Stimulated activated CD4-positive, alpha-beta T cell treated with anti-CD3 and anti-CD28 coated beads, Interleukin-1b, Interleukin-23, amount 100 ng/mL, for 1 hour (primary cell): ENCODE data around the gene FRMD4A.

Source experiments
- DNase-seq, 2 donors: peaks; one replicate each; pipeline ENCODE4 v3.0.0-alpha.2; 2020; ENCODE audit warnings: low read depth in 2 of 2

The FRMD4A gene

DNA sequence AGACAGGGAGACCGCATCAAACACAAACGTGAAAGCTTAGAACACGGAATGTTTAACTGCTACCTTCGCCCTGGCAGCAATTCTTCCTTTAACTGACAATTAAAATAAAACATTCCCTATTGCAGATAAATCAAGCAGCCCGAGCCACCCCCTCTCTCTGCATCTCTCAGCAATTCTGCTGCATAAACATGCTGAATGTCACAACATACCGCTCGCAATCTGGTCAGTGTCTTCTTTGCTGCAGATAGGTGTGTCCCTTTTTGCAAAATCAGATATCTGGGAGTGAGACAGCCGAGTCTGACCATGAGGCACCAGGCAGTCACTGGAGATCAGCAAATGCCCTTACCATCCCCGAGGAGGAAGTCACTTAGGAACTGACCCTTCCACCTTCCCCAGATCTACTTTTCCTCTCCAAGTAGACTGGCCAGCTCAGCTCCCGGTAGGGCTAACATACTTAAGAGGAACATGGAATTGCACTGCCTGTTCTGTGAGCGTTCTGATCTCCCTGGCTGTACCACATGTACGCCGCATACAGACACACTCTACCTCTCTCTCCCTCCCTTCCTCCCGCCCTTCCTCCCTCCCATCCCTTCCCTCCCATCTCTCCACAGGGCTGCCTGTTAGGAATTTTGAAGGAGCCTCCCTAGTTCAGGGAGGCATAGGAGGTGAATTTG lies at the start of gene FRMD4A:
Gene FRMD4A (minus strand): TSS at position 537 of the 674 bp plus-strand sequence.
- no peak for DNase-seq

DNA sequence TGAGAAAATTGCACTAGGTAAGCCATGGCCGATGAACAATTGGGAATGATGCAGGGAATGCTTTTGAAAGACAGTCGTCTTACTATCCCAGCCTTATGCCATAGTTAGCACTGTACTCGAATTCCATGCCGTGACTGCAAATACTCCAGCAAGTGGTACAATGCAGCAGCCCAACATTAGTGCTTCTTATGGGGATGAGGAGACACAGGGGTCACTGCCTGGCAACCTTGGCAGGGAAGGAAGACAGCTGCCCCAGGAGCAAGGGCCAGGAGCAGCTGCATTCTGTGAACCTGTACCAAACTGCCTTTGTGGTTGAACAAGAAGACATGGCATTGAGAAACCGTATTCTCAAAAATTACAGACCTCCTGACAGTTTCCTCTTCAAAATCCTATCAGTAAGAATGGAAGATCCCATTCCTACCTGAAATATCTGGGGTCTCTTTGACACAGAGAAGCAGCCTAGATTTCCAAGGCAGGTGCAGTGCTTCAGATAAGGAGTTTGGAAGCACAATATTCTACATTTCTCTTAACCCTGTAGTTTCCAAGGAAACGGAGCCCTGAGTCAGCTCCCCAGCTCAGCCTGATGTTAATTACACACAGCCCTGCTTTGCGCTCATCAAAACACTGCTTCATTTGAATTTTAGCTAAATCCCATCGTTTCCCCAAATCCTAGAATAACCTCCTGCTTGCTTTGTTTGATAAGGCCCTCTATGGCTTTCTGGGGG lies 49.0 kb upstream of the FRMD4A start:
- no peak for DNase-seq

DNA sequence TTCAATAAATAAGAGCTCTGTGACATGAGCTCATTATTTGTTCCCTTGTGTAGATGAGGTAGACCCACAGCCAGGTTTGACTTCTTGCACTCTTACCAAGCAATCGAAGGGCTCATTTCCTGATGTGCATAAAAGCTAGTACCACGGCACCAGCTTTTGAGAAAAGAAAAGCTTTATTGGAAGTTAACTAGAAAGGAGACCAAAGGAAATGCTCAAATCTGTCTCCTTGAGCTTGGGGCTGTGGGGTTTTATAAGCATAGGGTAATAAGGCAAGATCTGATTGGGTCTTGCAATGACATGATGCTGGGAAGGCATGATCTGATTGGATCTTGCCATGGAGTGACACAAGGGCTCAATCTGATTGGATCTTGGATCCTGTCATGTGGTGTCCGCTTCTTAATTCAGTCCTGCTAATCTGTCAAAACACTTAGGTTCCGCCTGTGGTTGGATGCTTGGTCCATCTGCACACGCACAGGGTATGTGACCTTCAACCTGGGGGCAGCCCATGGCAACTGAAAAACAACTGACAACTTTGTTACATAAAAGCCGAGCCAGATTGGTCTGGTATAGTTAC lies 47.8 kb upstream of the FRMD4A start:
- DNase-seq = no peak

DNA sequence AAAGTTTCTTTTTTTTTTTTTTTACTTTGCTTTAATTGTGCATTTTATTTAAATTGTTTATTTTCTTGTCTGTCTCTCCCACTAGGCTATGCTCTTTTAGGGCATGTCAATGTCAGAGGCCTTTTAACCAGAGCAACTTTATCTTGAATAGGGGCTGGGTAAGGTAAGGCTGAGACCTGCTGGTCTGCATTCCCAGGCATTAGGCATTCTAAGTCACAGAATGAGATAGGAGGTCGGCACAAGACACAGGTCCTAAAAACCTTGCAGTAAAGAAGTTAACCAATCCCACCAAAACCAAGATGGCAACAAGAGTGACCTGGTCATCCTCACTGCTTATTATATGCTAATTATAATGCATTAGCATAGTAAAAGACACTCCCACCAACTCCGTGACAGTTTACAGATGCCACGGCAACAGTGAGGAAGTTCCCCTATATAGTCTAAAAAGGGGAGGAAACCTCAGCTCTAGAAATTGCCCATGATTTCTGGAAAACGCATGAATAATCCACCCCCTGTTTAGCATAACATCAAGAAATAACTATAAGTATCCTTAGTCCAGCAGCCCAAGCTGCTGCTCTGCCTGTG lies 47.0 kb upstream of the FRMD4A start:
- DNase-seq = no peak

DNA sequence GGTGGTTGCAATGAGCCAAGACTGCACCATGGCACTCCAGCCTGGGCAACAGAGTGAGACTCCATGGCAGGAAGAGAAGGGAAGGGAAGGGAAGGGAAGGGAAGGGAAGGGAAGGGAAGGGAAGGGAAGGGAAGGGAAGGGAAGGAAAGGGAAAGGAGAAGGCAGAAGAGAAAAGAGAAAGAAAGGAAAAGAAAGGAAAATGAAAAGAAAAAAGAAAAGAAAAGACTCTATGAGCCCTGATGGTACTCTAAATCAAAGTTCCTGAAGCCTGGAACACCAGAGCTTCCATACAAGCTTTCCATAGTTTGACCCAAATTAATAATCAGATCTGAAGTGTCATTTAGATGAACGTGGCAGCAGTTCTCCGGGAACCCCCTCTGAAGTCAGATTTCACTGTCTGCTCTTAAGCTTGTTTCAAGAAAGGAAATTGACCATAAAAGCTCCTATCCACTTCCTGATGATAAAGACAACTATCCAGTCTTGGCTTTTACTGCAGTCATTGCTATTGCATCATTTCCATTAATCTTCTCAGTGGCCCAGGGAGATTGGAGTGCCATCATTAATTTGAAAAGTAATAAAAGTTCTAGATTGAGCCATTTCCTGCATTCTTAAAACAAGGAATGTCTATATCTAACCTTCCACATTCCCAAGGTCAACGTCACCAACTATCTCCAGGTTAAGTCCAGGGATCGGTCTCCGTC lies 44.2 kb upstream of the FRMD4A start:
- DNase-seq = no peak

DNA sequence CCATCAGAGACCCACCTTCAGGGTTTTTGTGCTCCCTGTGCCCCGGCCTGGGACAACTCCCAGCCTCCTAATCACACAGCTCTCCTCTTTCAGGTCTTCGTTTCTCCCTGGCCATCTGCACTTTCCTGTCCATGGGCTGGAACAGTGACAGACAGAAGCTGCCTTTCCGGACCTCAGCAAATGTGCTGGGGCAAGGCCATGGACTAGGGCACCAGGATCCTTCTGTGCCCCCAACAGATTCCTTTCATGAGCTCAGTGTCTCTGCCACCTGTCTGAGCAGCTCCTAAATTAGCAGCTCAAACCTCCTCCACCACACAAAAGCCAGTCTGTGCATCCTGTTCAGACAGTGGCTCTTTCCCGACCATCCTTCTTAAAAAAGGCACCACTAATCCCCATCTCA lies 41.9 kb upstream of the FRMD4A start:
- DNase-seq = no peak

DNA sequence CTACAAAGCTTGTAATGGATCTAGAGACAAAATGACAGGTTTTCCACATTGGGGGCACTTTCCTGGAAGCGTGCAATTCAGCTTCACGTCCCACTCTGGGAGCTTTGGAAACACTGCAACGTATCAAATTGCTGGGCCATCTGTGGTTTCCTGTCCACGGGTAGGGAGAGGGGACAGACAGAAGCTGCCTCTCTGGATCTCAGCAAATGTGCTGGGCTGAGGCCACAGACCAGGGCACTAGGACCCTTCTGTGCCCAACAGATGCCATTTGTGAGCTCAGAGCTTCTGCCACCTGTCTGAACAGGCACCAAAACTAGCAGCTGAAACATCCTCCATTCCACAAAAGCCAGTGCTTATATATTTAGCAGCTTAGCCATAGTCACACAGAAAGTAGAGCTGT lies 40.9 kb upstream of the FRMD4A start:
- DNase-seq = no peak

DNA sequence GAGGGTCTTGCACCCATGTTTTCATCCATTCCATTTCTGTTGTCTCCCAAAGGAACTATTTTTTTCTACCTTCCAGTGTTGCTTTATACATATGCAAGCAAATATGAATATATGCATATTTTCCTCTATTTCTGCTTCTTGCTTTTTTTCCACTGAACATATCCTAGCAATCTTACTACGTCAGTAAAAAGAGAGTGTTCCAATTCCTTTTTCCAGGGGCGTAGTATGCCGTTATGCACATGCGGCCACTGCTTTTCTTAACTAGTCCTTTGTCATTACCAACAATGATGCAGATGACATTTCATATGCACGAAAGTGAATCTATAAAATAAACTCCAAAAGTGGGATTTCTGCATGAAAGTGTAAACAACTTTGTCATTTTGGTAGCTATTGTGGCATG lies 40.2 kb upstream of the FRMD4A start:
- no peak for DNase-seq

DNA sequence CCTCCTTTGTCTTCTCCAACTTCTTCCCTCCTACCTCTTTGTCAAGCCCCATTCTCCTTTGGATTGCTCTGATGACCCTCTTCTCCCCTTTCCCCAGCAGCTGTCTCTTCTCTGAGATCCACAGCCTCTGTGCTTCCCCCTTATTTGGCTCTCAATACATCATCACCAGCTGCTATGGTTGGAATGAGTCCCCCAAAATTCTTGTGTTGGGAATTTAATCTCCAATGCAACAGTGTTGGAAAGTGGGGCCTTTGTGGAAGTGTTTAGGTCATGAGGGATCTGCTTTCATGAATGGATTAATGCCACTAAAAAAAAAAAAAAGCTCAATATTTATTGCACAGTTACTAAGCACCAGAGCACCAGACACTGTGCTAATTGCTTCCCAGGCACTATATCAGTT lies 39.2 kb upstream of the FRMD4A start:
- no peak for DNase-seq

DNA sequence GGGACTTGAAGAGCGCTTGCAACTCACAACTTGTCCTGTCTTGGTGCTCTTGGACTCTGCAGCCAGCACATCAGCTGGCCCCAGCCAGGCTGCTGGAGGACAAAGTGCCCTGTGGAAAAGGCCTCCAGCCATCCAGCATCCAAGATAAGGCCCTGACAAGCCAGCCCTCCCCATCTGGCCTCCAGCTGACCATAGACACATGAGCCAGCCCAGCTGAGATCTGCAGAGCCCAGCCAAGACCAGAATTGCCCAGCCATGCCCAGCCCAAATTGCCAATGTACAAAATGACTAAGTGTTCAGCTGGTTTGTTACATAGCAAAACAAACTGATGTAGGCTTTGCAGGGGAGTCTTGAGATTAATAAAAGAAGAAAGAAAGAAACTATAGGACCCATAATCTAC lies 36.0 kb upstream of the FRMD4A start:
- no peak for DNase-seq

DNA sequence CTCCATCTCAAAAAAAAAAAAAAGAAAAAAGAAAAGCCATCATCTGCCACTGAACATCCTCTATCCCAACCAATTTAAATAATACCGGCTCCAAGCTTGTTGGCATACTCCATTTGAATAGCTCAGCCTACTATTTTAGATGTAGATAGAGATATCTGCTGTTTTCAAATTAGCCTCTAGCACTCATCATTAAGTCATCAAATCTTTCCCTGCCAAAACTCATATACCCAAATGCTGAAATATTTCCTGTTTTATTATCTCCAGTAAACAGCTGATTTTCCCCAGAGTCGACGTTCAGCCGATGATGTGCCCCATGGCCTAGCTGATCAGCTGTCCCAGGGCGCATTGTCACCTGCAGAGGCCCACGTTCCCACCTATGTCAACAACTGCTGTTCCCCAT lies 34.5 kb upstream of the FRMD4A start:
- no peak for DNase-seq

DNA sequence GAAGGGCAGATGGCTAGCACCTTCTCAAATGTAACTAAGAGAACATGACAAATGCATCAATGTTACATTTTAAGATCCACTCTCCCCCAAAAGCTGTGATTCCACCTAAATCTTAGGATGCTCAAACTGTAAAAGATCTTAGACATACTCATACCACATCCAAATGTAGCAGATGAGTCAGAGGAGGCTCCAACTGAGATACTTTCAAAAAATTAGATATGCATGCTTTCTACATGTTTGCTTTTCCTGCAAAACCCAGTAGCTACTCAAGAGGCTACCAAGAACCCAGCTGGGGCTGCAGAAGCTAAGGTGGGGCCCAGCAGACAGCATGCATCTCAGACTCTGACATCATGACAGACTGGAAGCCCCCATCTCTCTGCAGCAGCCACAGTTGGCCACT lies 31.4 kb upstream of the FRMD4A start:
- no peak for DNase-seq

DNA sequence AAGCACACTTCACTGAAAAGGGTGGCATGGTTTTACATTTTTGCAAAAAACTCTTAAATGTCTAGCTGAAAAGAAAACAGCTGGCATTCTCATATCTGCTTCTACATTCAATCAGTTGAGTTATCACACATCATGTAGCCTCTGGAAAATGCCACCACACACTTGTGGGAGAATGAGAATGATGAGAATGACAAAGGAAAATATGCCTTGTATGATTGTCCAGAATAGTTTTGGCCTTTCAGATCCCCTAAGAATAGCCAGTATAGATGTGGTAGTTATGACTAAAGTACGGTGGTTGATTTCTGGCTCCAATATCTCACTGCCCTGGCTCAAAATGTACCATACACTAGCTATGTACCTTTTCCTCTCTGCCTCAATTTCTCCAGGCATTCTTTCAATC lies 30.2 kb upstream of the FRMD4A start:
- no peak for DNase-seq

DNA sequence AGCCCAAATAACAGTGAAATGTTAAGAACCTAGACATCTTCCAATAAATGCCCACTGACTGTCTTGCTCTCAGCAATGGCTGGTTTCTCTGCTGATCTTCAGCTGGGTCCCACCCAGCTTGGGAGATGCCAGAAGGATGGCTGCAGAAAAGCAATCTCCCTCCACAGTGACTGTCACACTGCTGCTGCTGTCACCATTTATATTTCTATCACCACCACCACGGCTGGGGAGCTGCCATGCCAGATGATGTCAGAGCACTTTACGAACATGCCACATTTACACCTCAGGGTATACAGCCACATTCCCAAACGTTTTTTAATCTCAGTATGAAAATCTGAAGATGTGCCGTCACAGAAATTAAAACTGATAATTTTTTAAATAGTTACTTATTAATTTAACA lies 29.8 kb upstream of the FRMD4A start:
- no peak for DNase-seq

DNA sequence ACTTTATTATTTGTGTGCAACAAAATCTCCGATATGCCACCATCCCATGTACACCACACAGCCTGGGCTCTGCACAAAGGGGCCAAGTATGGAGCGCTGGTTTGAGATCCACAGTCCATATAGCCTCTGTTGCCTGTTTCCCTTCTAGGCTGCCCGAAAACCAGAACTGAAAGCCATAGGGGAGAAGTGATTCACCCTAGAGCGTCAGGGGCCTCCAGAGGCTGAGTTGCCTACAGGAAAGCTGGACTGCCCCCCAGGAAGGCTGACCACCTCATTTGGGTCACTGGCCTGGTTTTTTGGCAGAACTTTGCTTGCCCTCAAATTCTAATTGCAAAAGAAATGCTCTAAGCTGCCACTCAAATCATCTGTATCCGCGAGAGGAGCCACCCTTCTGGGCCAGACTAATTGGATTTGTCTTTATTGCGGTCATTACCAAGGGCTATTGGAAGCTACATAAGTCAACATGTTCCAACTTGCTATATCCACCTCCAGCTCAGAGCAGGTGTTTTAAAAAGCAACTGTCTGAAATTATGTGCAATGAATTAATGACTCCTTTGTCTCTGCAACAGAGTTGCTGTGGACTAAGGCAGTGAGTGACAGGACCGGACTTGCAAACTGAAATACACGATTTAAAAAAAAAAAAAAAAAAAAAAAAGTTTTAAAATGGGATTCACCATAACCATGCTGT lies 28.3 kb upstream of the FRMD4A start:
- DNase-seq = no peak

DNA sequence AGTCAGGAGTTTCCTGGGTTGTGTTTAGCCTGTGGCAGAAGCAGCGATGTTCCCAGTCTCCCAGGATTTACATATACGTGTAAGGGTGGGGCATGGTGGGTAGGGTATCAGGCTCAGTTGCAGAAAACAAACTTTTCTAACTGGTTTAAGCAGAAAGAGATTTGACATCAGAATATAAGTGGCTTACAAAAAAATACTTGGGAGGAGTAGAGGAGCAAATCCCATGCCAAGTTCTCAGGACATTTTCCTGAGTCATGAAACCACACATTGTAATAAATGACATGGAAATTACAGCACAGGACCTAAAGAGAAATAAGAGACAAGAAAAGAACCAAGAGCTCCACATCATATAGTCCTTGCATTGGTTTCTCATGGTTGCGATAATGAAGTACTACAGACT lies 26.2 kb upstream of the FRMD4A start:
- no peak for DNase-seq

DNA sequence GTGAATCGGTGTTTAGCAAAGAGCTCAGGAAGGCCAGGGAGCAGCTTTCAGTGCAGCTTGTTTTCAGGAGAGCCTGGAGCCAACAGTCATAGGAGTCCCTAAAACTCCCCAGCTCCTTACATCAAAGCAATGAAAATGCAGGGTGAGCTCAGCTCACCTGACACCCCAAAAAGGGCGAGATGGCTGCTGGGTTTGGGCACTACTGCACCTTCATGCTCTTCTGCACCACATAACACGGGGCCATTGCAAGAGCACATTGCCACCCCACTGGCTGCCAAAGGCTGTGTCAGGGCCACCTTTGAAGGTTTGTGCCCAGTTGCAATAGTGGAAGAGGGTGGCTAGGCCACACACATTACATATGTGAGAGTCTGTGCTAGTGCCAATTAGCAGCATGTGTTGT lies 25.0 kb upstream of the FRMD4A start:
- DNase-seq = no peak

DNA sequence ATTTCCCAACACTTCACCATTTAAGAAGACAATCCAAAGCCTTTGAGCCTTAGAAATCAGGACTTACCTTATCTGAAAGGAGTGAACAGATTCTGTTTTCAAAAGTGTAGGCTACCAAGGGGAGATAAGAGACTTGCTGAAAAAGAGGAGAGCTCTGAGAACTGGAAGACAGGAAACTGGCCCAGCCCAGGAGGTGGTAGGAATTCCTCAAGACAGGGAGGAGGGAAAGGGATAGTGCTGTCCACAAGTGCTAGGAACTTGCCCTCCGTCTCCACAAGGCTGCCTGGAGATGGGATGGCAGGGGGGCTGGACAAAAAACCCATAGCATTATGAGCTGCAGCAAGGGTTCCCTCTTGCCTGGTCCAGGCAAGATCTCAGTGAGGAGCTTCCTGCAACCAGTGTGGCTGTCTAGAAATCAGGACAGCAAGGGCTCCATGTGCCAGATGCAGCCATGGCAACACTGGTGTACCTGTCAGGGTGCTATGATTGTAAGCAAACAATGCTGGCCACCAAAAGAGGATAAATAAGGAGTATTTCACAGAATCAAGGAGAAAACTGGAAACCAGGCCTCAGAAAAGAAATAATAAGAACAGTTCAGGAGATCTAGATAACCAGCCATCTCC lies 22.7 kb upstream of the FRMD4A start:
- no peak for DNase-seq

DNA sequence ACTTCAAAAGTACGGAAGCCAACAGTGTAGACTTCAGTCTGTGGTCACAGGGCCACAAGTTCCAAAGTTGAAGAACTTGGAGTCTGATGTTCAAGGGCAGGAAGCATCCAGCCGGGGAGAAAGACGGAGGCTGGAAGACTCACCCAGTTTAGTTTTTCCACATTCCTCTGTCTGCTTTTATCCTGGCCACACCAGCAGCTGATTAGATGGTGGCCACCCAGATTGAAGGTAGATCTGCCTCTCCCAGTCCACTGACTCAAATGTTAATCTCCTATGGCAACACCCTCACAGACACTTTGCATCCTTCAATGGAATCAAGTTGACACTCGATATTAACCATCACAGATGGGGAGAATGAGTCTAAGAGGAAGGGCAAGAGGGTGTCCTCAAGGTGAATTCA lies 19.3 kb upstream of the FRMD4A start:
- no peak for DNase-seq

DNA sequence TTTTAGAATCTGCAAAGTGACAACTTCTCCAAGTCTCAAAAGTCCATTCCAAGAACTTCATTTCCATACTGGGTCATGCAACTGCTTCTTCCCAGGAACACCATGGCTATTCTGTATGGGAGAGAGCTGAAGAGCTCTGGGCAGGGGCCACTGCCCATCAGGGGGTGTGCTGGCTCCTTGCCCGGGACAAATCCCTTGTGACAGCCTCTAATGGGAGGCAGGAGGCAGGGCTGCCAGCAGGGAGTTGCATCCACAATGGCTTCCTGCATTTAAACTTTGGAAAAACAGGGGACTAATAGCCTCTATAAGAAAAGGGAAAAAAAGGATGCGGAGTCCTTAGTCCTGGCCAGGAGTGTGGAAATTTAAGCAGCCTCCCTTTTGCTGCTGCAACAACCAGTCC lies 18.4 kb upstream of the FRMD4A start:
- DNase-seq = no peak

DNA sequence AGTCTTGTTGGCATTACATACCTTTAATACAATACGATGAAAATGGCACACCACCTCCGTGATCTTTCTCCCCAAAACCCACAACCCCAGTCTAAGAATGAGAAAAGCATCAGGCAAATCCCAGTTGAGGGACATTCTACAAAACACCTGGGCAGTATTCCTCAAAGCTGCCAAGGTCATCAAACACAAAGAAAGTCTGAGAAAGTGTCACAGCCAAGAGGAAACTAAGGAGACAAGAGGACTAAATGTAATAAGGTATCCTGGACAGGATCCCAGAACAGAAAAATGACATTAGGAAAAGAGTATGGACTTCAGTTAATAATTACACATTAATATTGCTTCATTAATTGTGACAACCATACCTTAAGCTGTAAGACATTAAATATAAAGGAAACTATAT lies 14.5 kb upstream of the FRMD4A start:
- no peak for DNase-seq
